Measurements from ENCODE around the gene ALG3. TPM values are rescaled to one million over a fixed set of nuclear protein-coding genes. Genes with fewer than 3 reads are reported as not detected.

The ALG3 gene
- total RNA-seq, 1 donor from 2014 or later: 38.6 TPM

- no peak for TF ChIP-seq CTCF (IDR thresholded peaks at IDR 0.05; ENCODE audit: unreplicated experiment)
- no peak overlapping the region for H3K4me3 Mint-ChIP-seq (ENCODE audit: unreplicated experiment)
- peaks cover 11% of the 10 kb centered on the region for H3K4me1 Mint-ChIP-seq (ENCODE audit: unreplicated experiment)
- H3K9me3 Mint-ChIP-seq (ENCODE audit: unreplicated experiment): no peaks in the 10 kb centered on the region
- peaks cover 25% of the 10 kb centered on the region for H3K27me3 Mint-ChIP-seq (ENCODE audit: unreplicated experiment)
- peaks cover 8% of the 10 kb centered on the region for H3K36me3 Mint-ChIP-seq (ENCODE audit: low read depth, unreplicated experiment)
- no peak for DNase-seq (ENCODE audit: low spot score)
- no peak overlapping the region for H3K27ac Mint-ChIP-seq (ENCODE audit: unreplicated experiment)
These were observed 6.7 kb upstream of the ALG3 start for GRCh38 chr3:184255291-184256039.

GRCh38 chr3:184250167-184250828 lies 1.5 kb upstream of the ALG3 start:
- H3K27me3 Mint-ChIP-seq (ENCODE audit: unreplicated experiment): peaks cover 11% of the 10 kb centered on the region
- H3K27ac Mint-ChIP-seq (ENCODE audit: unreplicated experiment): no peak overlapping the region
- peaks cover 7% of the 10 kb centered on the region for H3K36me3 Mint-ChIP-seq (ENCODE audit: low read depth, unreplicated experiment)
- peak; percentile 92 for DNase-seq (ENCODE audit: low spot score)
- H3K4me1 Mint-ChIP-seq (ENCODE audit: unreplicated experiment): peaks cover 5% of the 10 kb centered on the region
- H3K4me3 Mint-ChIP-seq (ENCODE audit: unreplicated experiment): peak overlapping the region; percentile 96
- H3K9me3 Mint-ChIP-seq (ENCODE audit: unreplicated experiment): no peaks in the 10 kb centered on the region
- peak; percentile 88 for TF ChIP-seq CTCF (IDR thresholded peaks at IDR 0.05; ENCODE audit: unreplicated experiment)

DNA sequence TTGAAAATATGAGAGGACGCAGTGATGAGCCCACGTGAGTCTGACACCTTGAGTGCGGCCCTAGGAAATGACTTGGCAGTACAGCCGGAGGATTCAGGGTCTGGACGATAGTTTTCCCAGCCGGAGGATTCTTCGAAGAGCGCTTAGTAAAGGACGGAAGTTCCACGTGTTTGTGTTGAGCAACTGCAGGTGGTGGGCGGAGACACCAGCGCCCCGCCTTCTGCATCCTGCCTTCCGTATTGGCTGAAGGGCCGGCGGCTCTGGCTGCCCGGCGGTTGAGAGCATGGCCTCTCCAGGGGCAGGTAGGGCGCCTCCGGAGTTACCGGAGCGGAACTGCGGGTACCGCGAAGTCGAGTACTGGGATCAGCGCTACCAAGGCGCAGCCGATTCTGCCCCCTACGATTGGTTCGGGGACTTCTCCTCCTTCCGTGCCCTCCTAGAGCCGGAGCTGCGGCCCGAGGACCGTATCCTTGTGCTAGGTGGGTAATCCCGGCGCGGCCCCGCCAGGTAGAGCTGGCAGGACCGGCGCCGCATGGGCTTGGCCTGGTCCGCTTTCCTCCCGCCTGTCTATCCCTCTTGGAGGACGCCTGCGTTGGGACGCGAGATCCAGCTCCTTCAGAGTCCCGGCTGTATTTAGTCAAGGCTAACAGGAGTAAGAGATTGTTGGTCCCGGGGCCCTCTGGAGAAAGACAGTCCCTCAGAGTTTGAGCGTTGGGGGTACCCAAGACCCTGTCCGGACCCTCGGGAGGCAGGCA lies 827 bp upstream of the ALG3 start, which contains the start of gene EEF1AKMT4:
EEF1AKMT4 (plus strand) TSS at position 261 of the 755 bp plus-strand sequence; CDS start at position 284, 23 bp downstream.
- peaks cover 13% of the 10 kb centered on the region for H3K36me3 Mint-ChIP-seq (ENCODE audit: low read depth, unreplicated experiment)
- H3K4me1 Mint-ChIP-seq (ENCODE audit: unreplicated experiment): peaks cover 5% of the 10 kb centered on the region
- peaks cover 13% of the 10 kb centered on the region for H3K27me3 Mint-ChIP-seq (ENCODE audit: unreplicated experiment)
- H3K4me3 Mint-ChIP-seq (ENCODE audit: unreplicated experiment): peak within 1 kb of the TSS; percentile 96
- no peaks in the 10 kb centered on the region for H3K9me3 Mint-ChIP-seq (ENCODE audit: unreplicated experiment)
- peak; percentile 92 for DNase-seq (ENCODE audit: low spot score)
- peak within 1 kb of the TSS; percentile 96 for H3K27ac Mint-ChIP-seq (ENCODE audit: unreplicated experiment)
- no peak for TF ChIP-seq CTCF (IDR thresholded peaks at IDR 0.05; ENCODE audit: unreplicated experiment)

- no peak for TF ChIP-seq CTCF (IDR thresholded peaks at IDR 0.05; ENCODE audit: unreplicated experiment)
- Mint-ChIP-seq H3K4me1 (ENCODE audit: unreplicated experiment) (peaks cover 5% of the 10 kb centered on the region), H3K9me3 (ENCODE audit: unreplicated experiment) (no peaks in the 10 kb centered on the region), H3K4me3 (ENCODE audit: unreplicated experiment) (no peak overlapping the region), H3K36me3 (ENCODE audit: low read depth, unreplicated experiment) (peaks cover 31% of the 10 kb centered on the region), H3K27me3 (ENCODE audit: unreplicated experiment) (peaks cover 11% of the 10 kb centered on the region), H3K27ac (ENCODE audit: unreplicated experiment) (no peak overlapping the region)
- DNase-seq (ENCODE audit: low spot score): no peak
These were observed 6.5 kb downstream of the ALG3 start for GRCh38 chr3:184242297-184242685.

All from endothelial cell (in vitro differentiated cells).